HG02970 (cell line): Measurements from ENCODE around the gene AKT2.

ENCODE experiments used
- ATAC-seq: cut with Tn5 transposase; IDR thresholded peaks from one replicate; pipeline ENCODE4 v1.9.1; 2021; ENCODE audit warnings: mild to moderate bottlenecking, moderate library complexity, moderate number of reproducible peaks; ENCODE audit not compliant: unreplicated experiment, low FRiP score

Gene AKT2

GRCh38 chr19:40238775-40239174, 46.4 kb downstream of the AKT2 start:
- ATAC-seq = no peak

- no peak for ATAC-seq
Observed at GRCh38 chr19:40237791-40238190, 47.4 kb downstream of the AKT2 start.

- no peak for ATAC-seq
Observed at GRCh38 chr19:40236366-40236765, 48.8 kb downstream of the AKT2 start.

DNA sequence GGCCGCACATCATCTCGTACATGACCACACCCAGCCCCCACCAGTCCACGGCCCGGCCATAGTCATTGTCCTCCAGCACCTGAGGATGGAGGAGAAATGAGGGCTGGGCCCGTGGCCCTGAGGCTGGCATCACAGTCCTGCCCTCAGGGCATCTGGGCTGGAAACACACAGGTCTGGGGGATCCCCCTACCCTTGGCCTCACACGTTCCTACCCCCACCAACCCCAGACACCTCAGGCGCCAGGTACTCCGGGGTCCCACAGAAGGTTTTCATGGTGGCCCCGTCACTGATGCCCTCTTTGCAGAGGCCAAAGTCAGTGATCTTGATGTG, 49.2 kb downstream of the AKT2 start:
- ATAC-seq = no peak

DNA sequence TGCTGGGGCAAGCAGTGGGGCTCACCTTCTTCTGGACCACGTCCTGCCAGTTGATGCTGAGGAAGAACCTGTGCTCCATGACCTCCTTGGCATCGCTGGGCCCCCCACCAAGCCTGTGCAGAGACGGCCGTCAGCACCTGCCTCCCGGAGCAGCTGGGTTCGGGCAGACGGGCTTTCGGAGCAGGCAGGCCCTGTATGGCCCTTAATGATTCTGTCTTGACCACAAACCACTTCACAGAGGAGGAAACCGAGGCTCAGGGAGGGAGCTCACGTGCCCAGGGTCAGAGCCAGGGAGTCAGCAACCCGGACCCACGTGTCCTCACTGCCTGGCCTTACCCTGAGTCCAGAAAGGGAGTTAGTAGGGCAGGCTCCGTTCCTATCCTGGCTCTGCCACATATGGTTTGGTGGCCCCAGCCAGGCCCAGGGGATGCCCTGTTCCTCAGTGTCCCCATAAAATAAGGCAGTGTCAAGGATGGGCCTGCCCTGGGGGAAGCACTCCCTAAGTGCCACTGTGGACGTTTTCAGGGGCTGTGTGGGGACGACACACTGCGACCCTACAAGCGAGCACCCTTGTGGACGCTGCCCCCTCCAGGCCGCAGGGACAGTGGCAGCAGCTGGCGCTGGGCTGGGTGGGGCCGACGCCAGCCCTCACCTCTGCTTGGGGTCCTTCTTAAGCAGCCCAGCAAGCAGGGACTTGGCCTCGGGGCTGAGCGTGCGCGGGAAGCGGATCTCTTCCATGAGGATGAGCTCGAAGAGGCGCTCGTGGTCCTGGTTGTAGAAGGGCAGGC, 49.7 kb downstream of the AKT2 start:
- no peak for ATAC-seq

- ATAC-seq = no peak
Observed at GRCh38 chr19:40234429-40235237, 50.5 kb downstream of the AKT2 start.

DNA sequence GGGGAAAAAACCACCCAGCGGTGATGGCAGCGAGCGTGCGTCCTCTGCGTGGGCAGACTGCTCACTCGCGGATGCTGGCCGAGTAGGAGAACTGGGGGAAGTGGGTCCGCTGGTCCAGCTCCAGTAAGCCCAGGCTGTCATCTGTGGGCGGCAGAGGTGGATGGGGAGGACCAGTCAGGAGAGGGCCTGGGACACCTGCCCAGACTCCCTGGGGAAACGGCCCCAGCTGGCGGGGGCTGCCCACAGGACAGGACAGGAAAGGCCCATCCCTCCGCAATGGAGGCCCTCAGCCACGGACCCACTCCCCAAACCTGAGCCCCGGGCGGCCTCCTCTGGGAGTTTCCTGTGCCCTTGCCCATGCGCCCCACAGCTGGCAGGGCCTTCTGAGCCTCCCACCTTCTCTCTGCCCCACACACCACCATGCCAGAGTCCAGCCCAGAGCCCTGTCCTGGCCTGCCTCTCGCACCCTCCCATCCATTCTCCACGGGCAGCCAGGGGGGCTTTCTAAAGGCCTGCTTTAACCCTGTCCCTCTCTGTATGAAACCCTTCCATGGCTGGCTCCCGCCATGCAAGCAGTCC, 51.2 kb downstream of the AKT2 start:
- no peak for ATAC-seq

DNA sequence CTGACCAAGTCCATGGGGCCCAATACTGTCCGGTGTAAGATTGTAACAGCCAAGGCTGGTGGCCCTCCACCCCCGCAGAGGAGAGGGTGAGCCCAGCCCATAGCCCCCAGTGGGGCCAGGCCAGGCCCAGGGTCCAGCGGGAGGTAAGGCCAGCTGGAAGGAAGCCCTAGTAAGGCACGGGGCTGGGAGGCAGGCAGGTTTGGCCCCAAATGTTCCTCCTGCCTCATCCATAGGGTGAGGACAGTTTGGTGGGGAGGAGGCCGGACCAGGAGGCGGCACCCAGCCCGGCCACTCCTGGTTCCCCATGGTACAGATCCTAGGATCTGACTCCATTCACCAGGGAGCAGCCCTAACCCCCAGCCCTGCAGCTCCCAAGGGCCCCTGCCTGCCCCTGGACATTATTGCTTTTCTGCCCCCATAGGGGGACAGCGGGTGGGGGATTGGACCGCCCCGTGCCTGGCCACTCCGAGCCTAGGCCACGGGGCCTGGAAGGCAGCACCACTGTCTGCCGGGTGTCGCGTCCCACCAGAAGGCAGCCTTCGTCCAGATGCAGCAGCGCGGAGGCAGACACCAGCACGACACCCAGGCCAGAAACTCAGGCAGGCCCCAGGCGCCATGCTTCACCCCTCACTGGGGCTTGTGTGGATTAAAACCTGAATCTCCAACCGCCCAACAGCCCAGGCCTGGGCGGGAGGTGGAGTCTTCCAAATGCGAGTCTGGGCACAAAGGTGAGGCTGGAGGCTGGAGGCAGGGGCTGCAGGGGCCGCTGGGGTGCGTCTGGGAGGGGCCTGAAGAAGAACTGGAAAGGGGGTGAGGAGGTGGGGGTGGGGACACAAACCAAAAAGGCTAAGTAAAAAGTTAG, 52.0 kb downstream of the AKT2 start:
- no peak for ATAC-seq

DNA sequence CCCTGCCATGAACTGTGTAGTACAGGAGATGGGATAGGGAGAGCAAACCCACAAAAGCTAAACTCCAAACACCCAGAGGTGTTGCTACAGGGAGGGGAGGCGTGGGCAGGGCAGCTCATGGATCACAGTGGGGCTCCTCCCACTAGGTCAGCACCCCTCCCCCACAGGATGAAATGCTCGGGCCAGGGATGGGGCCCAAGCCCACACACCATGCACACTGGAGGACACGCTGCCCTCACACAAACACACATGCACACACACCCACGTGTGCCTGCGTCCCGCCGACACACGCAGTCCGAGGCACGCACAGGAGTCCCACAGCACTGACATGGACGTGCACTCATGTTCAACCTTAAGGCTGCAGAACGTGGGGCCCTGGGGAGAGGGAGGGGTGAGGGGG, 52.7 kb downstream of the AKT2 start:
- ATAC-seq = no peak

DNA sequence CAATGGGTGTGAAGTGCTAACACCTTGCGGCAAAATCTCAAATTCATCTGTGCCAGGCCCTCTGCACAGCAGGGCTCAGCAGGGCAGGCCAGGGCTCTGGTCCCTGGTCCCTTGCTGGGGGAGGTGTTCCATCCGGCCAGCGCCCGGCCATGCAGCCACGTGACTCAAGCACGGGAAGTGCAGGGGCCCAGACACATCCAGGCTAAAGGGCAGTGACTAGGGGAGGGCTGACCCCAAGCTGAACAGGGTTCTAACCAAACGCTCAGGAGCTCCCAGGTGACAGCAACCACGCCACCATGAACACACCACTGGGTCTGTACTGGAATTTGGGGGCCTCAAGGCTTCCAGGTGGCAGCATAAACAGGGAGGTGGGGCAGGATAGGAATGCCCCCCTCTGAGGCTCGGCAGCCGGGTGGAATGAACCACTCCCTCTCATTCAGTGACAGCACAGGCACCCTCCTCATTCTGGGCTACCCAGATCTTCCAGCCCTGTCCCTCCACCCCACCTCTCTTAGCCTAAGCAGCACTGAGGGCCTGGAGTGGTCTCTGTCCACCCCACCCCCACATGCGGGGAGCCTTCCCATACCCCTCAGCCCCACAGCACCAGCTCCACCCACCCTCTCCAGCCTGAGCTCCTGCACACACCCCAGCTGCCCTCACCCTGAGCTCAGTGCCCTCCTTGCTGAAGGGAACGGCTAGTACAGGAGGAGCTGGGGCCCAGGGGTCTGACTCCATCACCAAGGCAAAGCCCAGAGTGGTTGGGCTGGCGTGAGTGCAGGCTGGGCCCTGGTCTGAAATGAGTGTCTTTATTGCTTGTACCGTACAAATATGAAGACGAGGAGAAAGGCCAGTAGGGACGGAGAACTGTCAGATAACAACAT, 53.4 kb downstream of the AKT2 start:
- ATAC-seq = no peak

GRCh38 chr19:40231057-40231456, 54.1 kb downstream of the AKT2 start:
- no peak for ATAC-seq

GRCh38 chr19:40229926-40230417, 55.2 kb downstream of the AKT2 start:
- no peak for ATAC-seq

DNA sequence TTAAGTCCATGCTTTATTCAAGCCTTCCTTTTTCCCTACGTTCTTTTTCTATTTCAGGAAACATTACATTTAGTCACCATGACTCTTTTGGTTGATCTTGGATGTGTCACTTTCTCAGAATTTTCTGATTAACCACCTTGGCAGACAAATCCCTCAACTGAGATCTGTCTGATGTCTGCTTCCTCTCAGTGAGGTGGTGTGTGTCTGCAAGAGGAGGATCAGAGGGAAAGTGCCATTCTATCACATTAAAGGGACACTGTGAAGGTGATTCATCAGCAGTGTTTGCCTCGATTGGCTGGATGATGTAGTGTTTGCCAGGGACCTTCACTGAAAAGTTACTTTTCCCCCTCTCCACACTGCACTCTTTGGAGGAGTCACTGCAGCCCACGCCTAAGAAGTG, 55.7 kb downstream of the AKT2 start:
- ATAC-seq = no peak

GRCh38 chr19:40228863-40229262, 56.3 kb downstream of the AKT2 start:
- no peak for ATAC-seq

- no peak for ATAC-seq
Observed at GRCh38 chr19:40228346-40228745, 56.8 kb downstream of the AKT2 start.

GRCh38 chr19:40225440-40226305, 59.5 kb downstream of the AKT2 start:
- no peak for ATAC-seq

GRCh38 chr19:40224342-40225150, 60.6 kb downstream of the AKT2 start:
- ATAC-seq = no peak
